ENCODE data around the gene PRR11.

- TF ChIP-seq GATA2 (IDR thresholded peaks at IDR 0.05; ENCODE audit: low read depth, low read length) (peak; percentile 86), GATA3 (IDR thresholded peaks at IDR 0.05; ENCODE audit: low read depth, low read length) (peak; percentile 70)
These were observed 10.4 kb downstream of the PRR11 start for GRCh38 chr17:59165933-59166342.
